Prostate gland (tissue), 2 donors: ENCODE results near the gene DRC7.

Experiments
- POLR2A ChIP-seq: fragments of 450-650 bp; IDR thresholded peaks from one replicate; pipeline ENCODE4 v1.6.1; 2016; ENCODE audit warnings: antibody characterized with exemption, mild to moderate bottlenecking
- POLR2AphosphoS5 ChIP-seq: sonication (generic); formaldehyde crosslinking; IDR thresholded peaks from one replicate; pipeline ENCODE4 v1.6.1; 2017; ENCODE audit warnings: antibody characterized with exemption
- TF ChIP-seq, protein P1 (sequence below), 4 experiments: fragments of 200-600 bp in 2 of 4; fragments of 450-650 bp in 2 of 4; sonication (generic) in 2 of 4; IDR thresholded peaks; 1 replicate in 3 of 4; 2 replicates in 1 of 4; pipeline ENCODE4 v1.5.1; 2016 to 2019; ENCODE audit warnings: antibody characterized with exemption in 4 of 4, mild to moderate bottlenecking in 2 of 4, moderate library complexity in 2 of 4

DNA sequence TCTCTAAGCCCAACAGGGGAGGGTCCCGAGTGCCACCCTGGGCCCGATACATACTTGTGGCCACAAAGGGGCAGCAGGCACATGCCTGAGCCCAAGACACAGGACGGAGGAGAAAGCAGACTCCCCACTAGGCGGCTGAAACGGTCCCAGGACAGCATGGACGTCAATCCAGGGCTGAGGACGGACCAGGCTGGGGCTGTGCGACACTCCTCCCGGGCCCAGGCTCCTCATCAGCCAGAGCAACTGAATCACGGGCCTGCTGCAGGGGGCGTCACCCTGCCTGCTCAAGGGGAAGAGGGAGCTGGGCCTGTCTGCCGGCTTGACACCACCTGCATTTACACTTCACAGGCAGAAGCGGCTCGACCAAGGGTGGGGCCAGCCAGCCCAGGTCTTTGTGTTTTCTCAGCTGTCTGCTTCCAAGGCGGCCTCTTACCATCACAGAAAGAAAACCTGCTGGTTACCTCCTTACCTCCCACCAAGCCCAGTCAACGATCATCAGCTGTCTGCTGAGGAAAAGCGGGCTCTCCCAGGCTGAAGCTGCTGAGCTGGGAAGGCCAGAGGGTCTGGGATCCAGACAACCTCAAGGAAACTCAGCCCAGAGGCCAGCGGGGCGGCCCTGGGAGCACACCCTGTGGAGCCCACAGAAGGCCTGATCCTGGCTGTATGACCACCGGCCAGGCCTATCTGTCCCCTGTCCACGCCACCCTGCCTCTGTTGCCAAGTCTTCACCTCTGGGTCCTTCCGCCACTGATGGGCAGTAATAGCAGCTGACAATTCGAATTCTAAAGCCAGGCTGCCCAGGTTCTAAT, 81.3 kb downstream of the DRC7 start:
- TF ChIP-seq POLR2AphosphoS5 (no peak), POLR2A (no peak)
- TF ChIP-seq, protein P1, sequence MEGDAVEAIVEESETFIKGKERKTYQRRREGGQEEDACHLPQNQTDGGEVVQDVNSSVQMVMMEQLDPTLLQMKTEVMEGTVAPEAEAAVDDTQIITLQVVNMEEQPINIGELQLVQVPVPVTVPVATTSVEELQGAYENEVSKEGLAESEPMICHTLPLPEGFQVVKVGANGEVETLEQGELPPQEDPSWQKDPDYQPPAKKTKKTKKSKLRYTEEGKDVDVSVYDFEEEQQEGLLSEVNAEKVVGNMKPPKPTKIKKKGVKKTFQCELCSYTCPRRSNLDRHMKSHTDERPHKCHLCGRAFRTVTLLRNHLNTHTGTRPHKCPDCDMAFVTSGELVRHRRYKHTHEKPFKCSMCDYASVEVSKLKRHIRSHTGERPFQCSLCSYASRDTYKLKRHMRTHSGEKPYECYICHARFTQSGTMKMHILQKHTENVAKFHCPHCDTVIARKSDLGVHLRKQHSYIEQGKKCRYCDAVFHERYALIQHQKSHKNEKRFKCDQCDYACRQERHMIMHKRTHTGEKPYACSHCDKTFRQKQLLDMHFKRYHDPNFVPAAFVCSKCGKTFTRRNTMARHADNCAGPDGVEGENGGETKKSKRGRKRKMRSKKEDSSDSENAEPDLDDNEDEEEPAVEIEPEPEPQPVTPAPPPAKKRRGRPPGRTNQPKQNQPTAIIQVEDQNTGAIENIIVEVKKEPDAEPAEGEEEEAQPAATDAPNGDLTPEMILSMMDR (IDR thresholded peaks at IDR 0.05) = peak in 1 of 4 experiments; percentile 30
